ENCODE measurements around the gene IQCH. TPM values are rescaled to one million over a fixed set of nuclear protein-coding genes. Genes with fewer than 3 reads are reported as not detected.

The IQCH gene
- total RNA-seq, result 4.2 and 7.3 TPM in 2 replicates

GRCh38 chr15:67254238-67255175 lies at the start of gene IQCH, which contains the start of gene AAGAB:
IQCH (plus strand) TSS chr15:67254786; CDS start chr15:67254897, 111 bp downstream.
AAGAB (minus strand) TSS chr15:67254661; CDS start chr15:67254631, 30 bp downstream.

GRCh38 chr15:67521029-67521782 lies 266.6 kb downstream of the IQCH start, which contains the start of gene C15orf61:
C15orf61 (plus strand) TSS chr15:67521131; CDS start chr15:67521249, 118 bp downstream.

GRCh38 chr15:67542420-67543347 lies 288.1 kb downstream of the IQCH start, which contains the start of gene MAP2K5:
MAP2K5 (plus strand) TSS chr15:67542703; CDS start chr15:67543336, 633 bp downstream.

Other genes with a start within 250 kb of the IQCH start
- gene SMAD3, start 189.2 kb upstream of the IQCH start, total RNA-seq, result 113 and 114 TPM in 2 replicates
- 44.8 and 47.7 TPM in 2 replicates for gene AAGAB, start 125 bp upstream of the IQCH start, total RNA-seq

All from articular chondrocyte of knee joint (primary cell).